Uterus (tissue), 4 donors: ENCODE data around the gene OR8A1. TPM values are rescaled to one million over a fixed set of nuclear protein-coding genes. Genes with fewer than 3 reads are reported as not detected.

Experiments used
- DNase-seq, 2 donors: peaks; one replicate each; pipeline ENCODE4 v3.0.0-alpha.2; 2019 to 2020
- H3K27ac ChIP-seq, 2 donors: fragments of 200-600 bp; sonication (generic); 1 replicate in 1 of 2; 2 replicates in 1 of 2; pipeline ENCODE4 v1.5.1; 2016 to 2018
- H3K27me3 ChIP-seq, 2 donors: fragments of 200-600 bp; sonication (generic); one replicate each; pipeline ENCODE4 v1.5.1; 2018 to 2019; ENCODE audit warnings: control low read depth in 1 of 2
- H3K36me3 ChIP-seq, 2 donors: fragments of 200-600 bp; sonication (generic); one replicate each; pipeline ENCODE4 v1.5.1; 2019; ENCODE audit warnings: control low read depth in 1 of 2
- H3K4me1 ChIP-seq, 2 donors: fragments of 200-600 bp; sonication (generic); one replicate each; pipeline ENCODE4 v1.5.1; 2018 to 2019; ENCODE audit warnings: control low read depth in 1 of 2
- H3K4me3 ChIP-seq, 2 donors: fragments of 200-600 bp; sonication (generic); 1 replicate in 1 of 2; 2 replicates in 1 of 2; pipeline ENCODE4 v1.5.1; 2018 to 2019; ENCODE audit warnings: mild to moderate bottlenecking in 1 of 2
- H3K9me3 ChIP-seq, 2 donors: fragments of 200-600 bp; sonication (generic); one replicate each; pipeline ENCODE4 v1.5.1; 2019; ENCODE audit warnings: control low read depth in 1 of 2
- CTCF ChIP-seq, 4 experiments: fragments of 200-600 bp in 2 of 4; fragments of 450-650 bp in 2 of 4; sonication (generic) in 2 of 4; IDR thresholded peaks; one replicate each; pipeline ENCODE4 v1.5.1; 2016 to 2019; ENCODE audit warnings: antibody characterized with exemption in 4 of 4, mild to moderate bottlenecking in 2 of 4, moderate library complexity in 1 of 4
- POLR2A ChIP-seq, 2 donors: fragments of 450-650 bp; IDR thresholded peaks; one replicate each; pipeline ENCODE4 v1.6.1; 2016; ENCODE audit warnings: antibody characterized with exemption in 2 of 2, mild to moderate bottlenecking in 1 of 2, moderate library complexity in 1 of 2
- intact Hi-C: fragments of 100-400 bp; cut with DNase I; formaldehyde crosslinking; loops from one replicate; pipeline ENCODE4 v1.15.1; 2023; ENCODE audit warnings: low total_unique reads
- total RNA-seq, 4 donors: library from RNA; depleted of rRNA in 3 of 4; stranded (reverse); fragments of >200 nt in 3 of 4; gene quantifications; one replicate each; pipeline versions ENCODE4 v1.1.0 to v1.2.4, GENCODE V29; 2014 to 2023
- donor health status: DM: yes; HTN: yes; CAD: no.

OR8A1 gene
- total RNA-seq, 4 donors from 2014 or later = not detected

DNA sequence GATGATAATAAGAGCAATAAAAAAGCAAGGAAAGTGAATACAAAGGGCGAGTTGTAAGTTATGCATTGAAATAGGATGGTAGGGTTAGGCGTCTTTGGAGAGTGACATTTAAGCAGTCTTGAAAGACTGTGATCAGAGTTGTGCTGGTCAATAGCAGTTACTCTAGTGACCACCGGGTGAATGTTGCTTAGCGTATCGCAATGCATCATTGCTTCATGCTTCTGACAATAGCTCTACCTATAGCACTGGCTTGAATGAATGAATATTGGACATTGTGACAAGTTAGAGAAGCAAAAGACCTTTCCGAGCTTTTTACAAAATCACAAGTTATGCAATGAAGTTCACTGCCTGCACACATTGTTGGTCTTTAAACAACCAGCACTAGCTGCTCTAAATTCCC lies 18.6 kb upstream of the OR8A1 start:
- Histone ChIP-seq H3K4me3 (no peak overlapping the region), H3K9me3 (no peaks in the 10 kb centered on the region), H3K4me1 (no peaks in the 10 kb centered on the region), H3K27me3 (no peaks in the 10 kb centered on the region), H3K27ac (no peak overlapping the region), H3K36me3 (no peaks in the 10 kb centered on the region)
- intact Hi-C loops = no loop called here
- TF ChIP-seq POLR2A (IDR thresholded peaks at IDR 0.05) = no peak
- no peak for TF ChIP-seq CTCF (IDR thresholded peaks at IDR 0.05)
- DNase-seq = no peak

DNA sequence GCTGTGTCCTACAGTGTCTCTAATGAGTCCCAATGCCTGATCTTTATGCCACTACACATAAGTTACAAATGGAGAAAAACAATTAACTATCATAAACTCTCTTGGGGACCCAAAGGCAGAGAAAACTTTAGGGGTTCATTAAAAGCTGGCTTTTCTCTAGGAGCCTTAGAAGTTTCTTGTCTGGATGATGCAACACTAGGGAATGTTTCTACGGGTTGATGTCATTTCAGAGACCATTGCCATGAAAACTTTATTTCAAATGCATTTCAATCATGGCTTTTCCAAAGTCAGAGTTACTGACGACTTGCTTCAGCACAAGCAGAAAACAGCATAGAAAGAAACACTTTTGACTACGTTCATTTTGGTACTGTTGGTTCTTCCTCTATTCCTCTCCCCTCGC lies 17.8 kb upstream of the OR8A1 start:
- intact Hi-C loops = no loop called here
- no peaks in the 10 kb centered on the region for H3K9me3 ChIP-seq
- H3K36me3 ChIP-seq = no peaks in the 10 kb centered on the region
- H3K4me1 ChIP-seq = no peaks in the 10 kb centered on the region
- H3K27ac ChIP-seq = no peak overlapping the region
- H3K4me3 ChIP-seq = no peak overlapping the region
- H3K27me3 ChIP-seq = no peaks in the 10 kb centered on the region
- TF ChIP-seq POLR2A (IDR thresholded peaks at IDR 0.05) = no peak
- TF ChIP-seq CTCF (IDR thresholded peaks at IDR 0.05) = no peak
- DNase-seq = no peak

- no peak overlapping the region for H3K4me3 ChIP-seq
- no peaks in the 10 kb centered on the region for H3K9me3 ChIP-seq
- H3K27ac ChIP-seq = no peak overlapping the region
- no peaks in the 10 kb centered on the region for H3K4me1 ChIP-seq
- DNase-seq = no peak
- intact Hi-C loops = no loop called here
- TF ChIP-seq CTCF (IDR thresholded peaks at IDR 0.05) = no peak
- no peak for TF ChIP-seq POLR2A (IDR thresholded peaks at IDR 0.05)
- H3K27me3 ChIP-seq = no peaks in the 10 kb centered on the region
- no peaks in the 10 kb centered on the region for H3K36me3 ChIP-seq
Observed at GRCh38 chr11:124556828-124557227, 13.0 kb upstream of the OR8A1 start.

- no peak overlapping the region for H3K4me3 ChIP-seq
- H3K4me1 ChIP-seq = no peaks in the 10 kb centered on the region
- no peaks in the 10 kb centered on the region for H3K36me3 ChIP-seq
- TF ChIP-seq CTCF (IDR thresholded peaks at IDR 0.05) = no peak
- TF ChIP-seq POLR2A (IDR thresholded peaks at IDR 0.05) = no peak
- DNase-seq = no peak
- H3K9me3 ChIP-seq = no peaks in the 10 kb centered on the region
- intact Hi-C loops = no loop called here
- no peaks in the 10 kb centered on the region for H3K27me3 ChIP-seq
- no peak overlapping the region for H3K27ac ChIP-seq
Observed at GRCh38 chr11:124570160-124570559, 363 bp downstream of the OR8A1 start.

DNA sequence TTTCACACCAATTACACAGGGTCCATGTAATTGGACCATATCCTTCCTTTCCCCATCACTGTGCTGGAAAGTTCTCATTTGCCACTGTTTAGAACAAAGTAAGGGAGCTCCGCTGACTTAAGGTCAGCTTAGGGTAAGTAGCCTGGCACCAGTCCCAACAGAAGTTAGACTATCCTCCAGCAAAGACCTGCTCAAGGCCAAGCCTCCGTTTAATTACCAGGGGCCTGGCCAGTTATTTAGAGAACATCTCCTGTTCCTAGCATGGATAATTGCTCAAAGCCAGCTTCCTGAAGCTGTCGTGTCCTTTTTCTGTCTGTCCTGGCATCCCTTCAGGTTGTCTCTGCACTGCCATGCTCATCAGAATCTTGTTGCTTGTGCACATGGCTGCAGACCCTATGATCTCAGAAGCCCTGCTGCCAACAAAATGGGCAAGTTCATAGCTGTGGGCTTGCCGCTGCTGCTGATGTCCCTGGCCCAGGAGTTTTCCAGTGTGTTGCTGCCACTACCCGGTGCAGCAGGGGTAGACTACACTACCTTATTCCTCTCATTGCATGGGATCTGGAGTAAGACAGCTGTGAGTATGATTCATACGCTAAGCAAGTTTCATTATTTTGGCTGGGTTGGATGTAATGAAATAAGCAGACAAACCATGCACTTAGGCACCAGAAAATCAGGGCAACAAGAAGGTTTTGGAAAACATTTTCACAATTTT lies 8.1 kb downstream of the OR8A1 start:
- no peak for TF ChIP-seq CTCF (IDR thresholded peaks at IDR 0.05)
- no peak for DNase-seq
- intact Hi-C loops = no loop called here
- no peaks in the 10 kb centered on the region for H3K4me1 ChIP-seq
- H3K9me3 ChIP-seq = no peaks in the 10 kb centered on the region
- H3K27ac ChIP-seq = no peak overlapping the region
- H3K27me3 ChIP-seq = no peaks in the 10 kb centered on the region
- H3K4me3 ChIP-seq = no peak overlapping the region
- H3K36me3 ChIP-seq = no peaks in the 10 kb centered on the region
